GM21360 (cell line): ENCODE measurements around the gene ZNF765.
"Not testable (repeated sequence)": the region's sequence is repeated elsewhere in the genome, so short reads cannot be mapped to it uniquely, and the experiment has no call there.

Experiments used
- ATAC-seq: cut with Tn5 transposase; IDR thresholded peaks from one replicate; pipeline ENCODE4 v1.9.1; 2021; ENCODE audit warnings: mild to moderate bottlenecking, moderate library complexity; ENCODE audit not compliant: unreplicated experiment

ZNF765 gene

GRCh38 chr19:53394974-53395839, at the start of gene ZNF765:
ZNF765 (plus strand) TSS chr19:53395149; CDS start chr19:53398016, 2,867 bp downstream.
- peak; percentile 89 for ATAC-seq

GRCh38 chr19:53355739-53356138, 39.2 kb upstream of the ZNF765 start:
- ATAC-seq: no peak

GRCh38 chr19:53357821-53358581, 36.9 kb upstream of the ZNF765 start:
- ATAC-seq: no peak

- ATAC-seq: not testable (repeated sequence)
Observed at GRCh38 chr19:53360056-53360455, 34.9 kb upstream of the ZNF765 start.

GRCh38 chr19:53365134-53365898, 29.6 kb upstream of the ZNF765 start, which contains the start of gene ZNF525:
ZNF525 (plus strand) TSS chr19:53365705; CDS start chr19:53372282, 6,577 bp downstream.
- ATAC-seq: peak; percentile 93

GRCh38 chr19:53365899-53366493, 29.0 kb upstream of the ZNF765 start:
- peak; percentile 33 for ATAC-seq

- ATAC-seq: no peak
Observed at GRCh38 chr19:53372196-53372595, 22.8 kb upstream of the ZNF765 start.

GRCh38 chr19:53374288-53374687, 20.7 kb upstream of the ZNF765 start:
- no peak for ATAC-seq

GRCh38 chr19:53374743-53375142, 20.2 kb upstream of the ZNF765 start:
- no peak for ATAC-seq

GRCh38 chr19:53381376-53381775, 13.6 kb upstream of the ZNF765 start:
- no peak for ATAC-seq

- ATAC-seq: no peak
Observed at GRCh38 chr19:53388168-53388567, 6.8 kb upstream of the ZNF765 start.

- ATAC-seq: no peak
Observed at GRCh38 chr19:53388904-53389303, 6.0 kb upstream of the ZNF765 start.

GRCh38 chr19:53389571-53389970, 5.4 kb upstream of the ZNF765 start:
- ATAC-seq: no peak

GRCh38 chr19:53389978-53390377, 5.0 kb upstream of the ZNF765 start:
- no peak for ATAC-seq

- peak; percentile 6 for ATAC-seq
Observed at GRCh38 chr19:53394522-53394973, 401 bp upstream of the ZNF765 start.

GRCh38 chr19:53395840-53396524, 1.0 kb downstream of the ZNF765 start:
- ATAC-seq: not testable (repeated sequence)

- no peak for ATAC-seq
Observed at GRCh38 chr19:53396525-53396868, 1.5 kb downstream of the ZNF765 start.

GRCh38 chr19:53397918-53398317, 3.0 kb downstream of the ZNF765 start:
- not testable (repeated sequence) for ATAC-seq

- no peak for ATAC-seq
Observed at GRCh38 chr19:53409505-53410204, 14.7 kb downstream of the ZNF765 start.
